AG09319 (cell line): ENCODE data around the gene RRP36.
"Not testable (repeated sequence)": the region's sequence is repeated elsewhere in the genome, so short reads cannot be mapped to it uniquely, and the experiment has no call there.

Experiments
- DNase-seq: peaks from one replicate; pipeline ENCODE4 v3.0.0-alpha.2; 2010; ENCODE audit warnings: low read depth; ENCODE audit errors: extremely low read depth
- TF ChIP-seq, protein P1 (sequence below): IDR thresholded peaks from 2 replicates; pipeline ENCODE4 v1.5.1; 2011; ENCODE audit warnings: low read depth, mild to moderate bottlenecking, inconsistent platforms, low read length, moderate library complexity

RRP36 gene

DNA sequence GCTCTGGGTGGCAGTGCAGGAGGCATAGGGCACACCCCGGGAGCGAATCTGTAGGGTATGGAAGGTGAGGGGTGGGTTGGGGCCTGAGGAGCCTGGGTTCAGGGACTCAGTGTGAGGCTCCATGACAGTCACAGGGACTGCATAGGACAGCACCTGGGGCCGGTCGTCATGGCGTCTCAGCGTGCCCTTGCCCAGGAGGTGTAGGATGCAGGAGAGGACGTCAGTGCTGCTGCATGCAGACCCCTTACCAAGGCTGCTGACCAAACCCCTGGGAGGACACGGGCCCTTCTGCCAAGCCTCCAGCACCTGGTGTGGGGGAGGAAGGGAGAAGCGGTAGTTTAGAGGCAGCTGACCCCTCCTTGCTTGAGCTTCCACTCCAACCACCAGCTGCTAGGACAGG is 16.3 kb downstream of the RRP36 start:
- DNase-seq: no peak
- TF ChIP-seq, protein P1, sequence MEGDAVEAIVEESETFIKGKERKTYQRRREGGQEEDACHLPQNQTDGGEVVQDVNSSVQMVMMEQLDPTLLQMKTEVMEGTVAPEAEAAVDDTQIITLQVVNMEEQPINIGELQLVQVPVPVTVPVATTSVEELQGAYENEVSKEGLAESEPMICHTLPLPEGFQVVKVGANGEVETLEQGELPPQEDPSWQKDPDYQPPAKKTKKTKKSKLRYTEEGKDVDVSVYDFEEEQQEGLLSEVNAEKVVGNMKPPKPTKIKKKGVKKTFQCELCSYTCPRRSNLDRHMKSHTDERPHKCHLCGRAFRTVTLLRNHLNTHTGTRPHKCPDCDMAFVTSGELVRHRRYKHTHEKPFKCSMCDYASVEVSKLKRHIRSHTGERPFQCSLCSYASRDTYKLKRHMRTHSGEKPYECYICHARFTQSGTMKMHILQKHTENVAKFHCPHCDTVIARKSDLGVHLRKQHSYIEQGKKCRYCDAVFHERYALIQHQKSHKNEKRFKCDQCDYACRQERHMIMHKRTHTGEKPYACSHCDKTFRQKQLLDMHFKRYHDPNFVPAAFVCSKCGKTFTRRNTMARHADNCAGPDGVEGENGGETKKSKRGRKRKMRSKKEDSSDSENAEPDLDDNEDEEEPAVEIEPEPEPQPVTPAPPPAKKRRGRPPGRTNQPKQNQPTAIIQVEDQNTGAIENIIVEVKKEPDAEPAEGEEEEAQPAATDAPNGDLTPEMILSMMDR: no peak

DNA sequence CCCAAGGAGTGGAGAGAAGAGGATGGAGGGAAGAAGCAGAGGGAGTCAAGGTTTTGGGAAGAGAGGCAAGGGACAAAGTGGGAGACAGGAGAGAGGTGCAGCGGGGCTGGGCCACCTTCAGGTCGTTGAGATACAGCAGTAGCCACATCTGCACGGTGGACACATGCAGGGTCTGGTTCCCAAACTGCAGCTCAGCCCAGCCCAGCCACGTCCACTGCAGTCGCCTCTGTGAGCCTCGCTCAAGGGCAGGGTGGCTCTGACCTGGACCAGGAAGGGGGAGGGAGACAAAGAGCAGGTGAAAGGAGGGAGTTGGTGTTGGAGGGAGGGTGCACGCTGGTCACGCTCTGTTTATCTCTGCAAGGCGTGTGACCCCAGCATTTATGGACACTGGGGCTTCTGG is 17.3 kb downstream of the RRP36 start:
- DNase-seq: no peak

DNA sequence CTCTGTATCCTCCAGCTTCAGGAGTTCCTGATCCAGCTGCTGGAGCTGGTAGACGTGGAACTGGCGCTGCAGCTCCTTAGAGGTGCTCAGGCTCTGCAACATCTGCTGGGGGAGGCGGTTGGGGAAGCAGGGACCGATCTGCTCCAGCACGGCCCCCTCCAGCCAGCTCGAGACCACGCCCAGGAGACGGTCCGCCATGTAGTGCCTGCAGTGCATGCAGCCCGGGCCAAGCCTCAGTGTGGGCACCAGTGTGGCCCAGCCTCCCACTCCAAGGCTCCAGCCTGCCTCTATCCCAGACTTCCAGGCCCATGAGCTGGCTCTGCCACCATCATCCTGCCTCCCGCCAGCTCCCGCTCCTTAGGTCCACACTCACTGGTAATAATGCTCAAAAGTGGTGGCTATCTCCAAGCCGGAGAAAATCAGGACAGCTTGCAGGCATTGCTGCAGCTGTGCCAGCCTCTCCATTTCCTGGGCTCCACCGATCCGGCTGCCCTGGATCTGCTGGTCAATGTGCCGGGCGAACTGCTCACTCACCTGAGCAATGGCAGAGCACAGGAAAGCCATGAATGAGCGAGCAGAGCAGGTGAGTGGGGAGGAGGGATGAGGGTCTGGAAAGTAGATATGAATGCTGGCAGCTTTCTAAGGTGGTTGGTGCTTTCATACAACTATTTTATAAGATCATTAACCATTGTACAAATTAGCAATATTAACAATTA is 19.3 kb downstream of the RRP36 start:
- no peak for DNase-seq
- TF ChIP-seq, protein P1: no peak

More for the DNA sequence above, 17.3 kb downstream of the RRP36 start:
- TF ChIP-seq, protein P1: no peak

DNA sequence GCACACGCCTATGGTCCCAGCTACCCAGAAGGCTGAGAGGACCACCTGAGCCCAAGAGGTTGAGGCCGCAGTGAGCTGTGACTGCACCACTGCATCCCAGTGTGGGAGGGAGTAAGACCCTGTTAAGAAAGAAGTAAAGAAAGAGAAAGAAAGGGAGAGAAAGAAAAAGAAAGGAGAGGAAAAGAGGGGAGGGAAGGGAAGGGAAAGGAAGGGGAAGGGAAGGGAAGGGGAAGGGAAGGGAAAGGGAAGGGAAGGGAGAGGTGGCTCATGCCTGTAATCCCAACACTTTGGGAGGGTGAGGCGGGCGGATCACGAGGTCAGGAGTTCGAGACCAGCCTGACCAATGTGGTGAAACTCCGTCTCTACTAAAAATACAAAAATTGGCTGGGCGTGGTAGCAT is 20.1 kb downstream of the RRP36 start:
- not testable (repeated sequence) for DNase-seq

DNA sequence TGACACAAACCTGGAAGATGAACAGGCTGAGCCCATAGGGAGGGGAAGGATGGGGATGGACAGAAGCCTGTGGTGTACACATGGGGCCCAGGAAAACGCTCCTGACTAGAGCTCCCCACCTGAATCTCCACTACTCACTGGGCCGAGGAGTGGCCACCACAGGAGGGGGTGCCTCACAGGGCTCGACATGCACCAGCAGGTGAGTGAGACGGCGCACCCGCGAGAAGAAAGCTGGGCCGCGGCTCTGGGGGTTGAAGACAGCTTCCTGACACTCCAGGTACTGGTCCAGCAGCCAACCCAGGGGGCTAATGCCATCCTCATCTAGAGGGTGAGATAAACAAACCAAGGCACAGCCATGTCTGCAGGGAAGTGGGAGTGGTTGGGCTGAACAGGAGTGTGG is 21.9 kb downstream of the RRP36 start:
- DNase-seq: no peak
- TF ChIP-seq, protein P1: no peak

DNA sequence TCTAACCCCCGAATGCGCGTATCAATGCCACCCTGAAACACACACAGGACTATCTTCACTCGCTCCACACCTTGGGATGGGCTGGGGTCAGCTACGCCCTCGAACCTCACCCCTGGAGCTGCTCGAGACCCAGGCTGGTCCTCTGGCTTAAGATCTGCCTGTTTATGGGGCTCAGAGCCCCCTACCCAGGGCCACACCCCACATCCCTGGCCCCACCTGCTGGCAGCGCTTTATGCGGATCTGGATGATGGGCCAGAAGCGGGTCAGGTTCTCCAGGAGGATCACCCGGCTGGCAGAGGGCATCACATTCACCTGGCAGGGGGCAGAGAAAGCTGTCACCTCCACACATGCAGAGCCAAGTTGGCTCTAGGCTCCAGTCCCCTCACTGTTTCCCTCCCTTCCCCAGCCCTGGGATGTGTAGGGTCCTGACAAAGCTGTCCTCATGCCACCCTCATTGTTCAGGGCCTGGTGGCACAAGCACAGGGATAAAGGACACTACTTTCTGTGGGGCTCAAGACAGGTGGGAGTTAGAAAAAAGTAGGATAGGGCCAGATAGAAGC is 24.0 kb downstream of the RRP36 start:
- DNase-seq: no peak
- TF ChIP-seq, protein P1: no peak

DNA sequence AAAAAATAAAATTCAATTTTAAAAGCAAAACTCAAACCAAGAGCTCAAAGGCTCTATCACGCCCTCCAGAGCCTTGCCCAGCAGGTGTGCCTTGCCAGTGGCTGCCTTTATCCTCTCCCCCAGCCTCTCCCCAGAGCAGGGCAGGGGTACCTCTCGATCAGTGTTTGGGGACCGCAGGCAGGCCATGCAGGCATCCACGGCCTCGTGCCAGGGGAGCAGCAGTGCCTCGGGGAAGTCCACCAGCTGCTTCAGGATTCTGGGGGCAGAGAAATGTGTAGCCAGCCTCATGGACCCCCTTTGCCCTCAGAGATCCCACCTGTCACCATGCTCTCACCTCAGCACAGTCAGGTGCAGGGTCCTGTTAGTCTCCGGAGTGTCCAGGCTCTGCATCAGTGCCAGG is 26.6 kb downstream of the RRP36 start:
- TF ChIP-seq, protein P1: no peak
- no peak for DNase-seq

DNA sequence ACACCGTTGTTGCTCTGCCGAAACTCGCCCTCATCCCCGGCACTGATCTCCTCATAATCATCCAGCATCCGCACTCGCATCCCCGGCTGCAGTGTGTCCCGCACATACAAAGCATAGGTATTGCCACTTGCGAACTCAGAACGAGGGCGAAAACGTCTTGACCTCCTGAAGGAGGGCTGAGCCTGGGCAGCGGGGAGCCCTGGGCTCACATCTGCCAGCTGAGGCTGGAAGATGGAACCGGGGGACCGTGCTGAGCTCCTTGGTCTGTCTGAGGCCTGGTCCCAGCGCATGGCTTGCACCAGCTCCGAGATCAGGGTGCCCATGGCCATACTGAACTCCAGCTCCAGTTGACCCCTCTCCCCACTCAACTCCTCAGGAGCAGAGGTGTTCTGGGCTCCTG is 29.6 kb downstream of the RRP36 start:
- DNase-seq: no peak
- TF ChIP-seq, protein P1: no peak
